Fibroblast of mammary gland (primary cell): ENCODE data around the gene SLC26A2.

Experiments
- DNase-seq: peaks from one replicate; pipeline ENCODE4 v3.0.0-alpha.2; 2010; ENCODE audit warnings: low read depth
- H3K4me3 ChIP-seq: 2 replicates; pipeline ENCODE4 v1.5.1; 2011; ENCODE audit warnings: low read depth, mild to moderate bottlenecking, low read length, moderate library complexity; ENCODE audit not compliant: control insufficient read depth
- TF ChIP-seq, protein P1 (sequence below): conservative IDR thresholded peaks from 2 replicates; pipeline ENCODE4 v1.5.1; 2011; ENCODE audit warnings: low read depth, low read length, inconsistent platforms; ENCODE audit not compliant: control insufficient read depth, insufficient read depth

Gene SLC26A2

DNA sequence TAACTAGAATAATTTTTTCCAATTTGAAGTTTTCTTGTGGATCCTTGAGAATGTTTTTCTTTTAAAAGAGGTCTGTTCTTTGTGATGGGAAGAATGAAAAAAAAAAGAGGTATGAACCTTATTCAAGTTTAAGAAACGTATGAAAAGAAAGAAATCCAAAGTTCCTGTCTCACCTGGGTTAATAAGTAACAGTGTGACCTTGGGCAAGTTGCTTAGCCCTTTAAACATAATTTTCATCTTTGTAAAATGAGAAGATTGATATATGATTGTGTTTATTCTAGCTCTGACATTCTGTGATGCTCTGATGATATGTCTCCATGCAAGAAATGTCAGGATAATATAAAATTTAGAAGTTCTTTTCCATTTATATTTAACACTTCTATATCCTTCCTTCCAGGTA, 19.3 kb downstream of the SLC26A2 start:
- no peak for DNase-seq
- TF ChIP-seq, protein P1, sequence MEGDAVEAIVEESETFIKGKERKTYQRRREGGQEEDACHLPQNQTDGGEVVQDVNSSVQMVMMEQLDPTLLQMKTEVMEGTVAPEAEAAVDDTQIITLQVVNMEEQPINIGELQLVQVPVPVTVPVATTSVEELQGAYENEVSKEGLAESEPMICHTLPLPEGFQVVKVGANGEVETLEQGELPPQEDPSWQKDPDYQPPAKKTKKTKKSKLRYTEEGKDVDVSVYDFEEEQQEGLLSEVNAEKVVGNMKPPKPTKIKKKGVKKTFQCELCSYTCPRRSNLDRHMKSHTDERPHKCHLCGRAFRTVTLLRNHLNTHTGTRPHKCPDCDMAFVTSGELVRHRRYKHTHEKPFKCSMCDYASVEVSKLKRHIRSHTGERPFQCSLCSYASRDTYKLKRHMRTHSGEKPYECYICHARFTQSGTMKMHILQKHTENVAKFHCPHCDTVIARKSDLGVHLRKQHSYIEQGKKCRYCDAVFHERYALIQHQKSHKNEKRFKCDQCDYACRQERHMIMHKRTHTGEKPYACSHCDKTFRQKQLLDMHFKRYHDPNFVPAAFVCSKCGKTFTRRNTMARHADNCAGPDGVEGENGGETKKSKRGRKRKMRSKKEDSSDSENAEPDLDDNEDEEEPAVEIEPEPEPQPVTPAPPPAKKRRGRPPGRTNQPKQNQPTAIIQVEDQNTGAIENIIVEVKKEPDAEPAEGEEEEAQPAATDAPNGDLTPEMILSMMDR = no peak
- no peak overlapping the region for H3K4me3 ChIP-seq

DNA sequence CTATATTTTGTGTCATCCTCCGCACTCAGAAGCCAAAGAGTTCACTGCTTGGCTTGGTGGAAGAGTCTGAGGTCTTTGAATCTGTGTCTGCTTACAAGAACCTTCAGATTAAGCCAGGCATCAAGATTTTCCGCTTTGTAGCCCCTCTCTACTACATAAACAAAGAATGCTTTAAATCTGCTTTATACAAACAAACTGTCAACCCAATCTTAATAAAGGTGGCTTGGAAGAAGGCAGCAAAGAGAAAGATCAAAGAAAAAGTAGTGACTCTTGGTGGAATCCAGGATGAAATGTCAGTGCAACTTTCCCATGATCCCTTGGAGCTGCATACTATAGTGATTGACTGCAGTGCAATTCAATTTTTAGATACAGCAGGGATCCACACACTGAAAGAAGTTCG, 20.6 kb downstream of the SLC26A2 start:
- H3K4me3 ChIP-seq = no peak overlapping the region

DNA sequence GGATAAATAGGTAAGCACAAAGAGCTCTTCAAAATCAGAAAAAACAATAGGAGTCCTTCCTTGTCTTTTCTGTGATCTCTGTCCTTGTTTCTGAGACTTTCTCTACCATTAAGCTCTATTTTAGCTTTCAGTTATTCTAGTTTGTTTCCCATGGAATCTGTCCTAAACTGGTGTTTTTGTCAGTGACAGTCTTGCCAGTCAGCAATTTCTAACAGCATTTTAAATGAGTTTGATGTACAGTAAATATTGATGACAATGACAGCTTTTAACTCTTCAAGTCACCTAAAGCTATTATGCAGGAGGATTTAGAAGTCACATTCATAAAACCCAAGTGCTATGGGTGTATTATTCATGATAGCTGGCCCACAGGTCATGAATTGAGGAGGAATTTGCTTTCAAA, 21.9 kb downstream of the SLC26A2 start:
- TF ChIP-seq, protein P1 = no peak

More for the DNA sequence above, 20.6 kb downstream of the SLC26A2 start:
- TF ChIP-seq, protein P1 = no peak
- no peak for DNase-seq

GRCh38 chr5:149988126-149988525, 27.6 kb downstream of the SLC26A2 start:
- TF ChIP-seq, protein P1 = no peak
- no peak for DNase-seq
- H3K4me3 ChIP-seq = no peak overlapping the region

More for the DNA sequence above, 21.9 kb downstream of the SLC26A2 start:
- DNase-seq = no peak
- H3K4me3 ChIP-seq = no peak overlapping the region

GRCh38 chr5:149990518-149991376, 30.2 kb downstream of the SLC26A2 start:
- no peak overlapping the region for H3K4me3 ChIP-seq
- TF ChIP-seq, protein P1 = peak; percentile 95
- DNase-seq = peak; percentile 74

GRCh38 chr5:149993471-149993870, 32.9 kb downstream of the SLC26A2 start:
- no peak overlapping the region for H3K4me3 ChIP-seq
- no peak for DNase-seq
- TF ChIP-seq, protein P1 = no peak
